Measurements from ENCODE around the gene FGF18.
A peak's percentile ranks its signal among the peaks of the same experiment; 100 is the strongest.

FGF18 gene

GRCh38 chr5:171450423-171451331 is 31.2 kb downstream of the FGF18 start:
- H3K36me3 Mint-ChIP-seq = no peaks in the 10 kb centered on the region
- DNase-seq (no peak), ATAC-seq (replicated peaks) (peak; percentile 44 to 52)
- peaks cover 51 to 85% of the 10 kb centered on the region in 2 donors for H3K27me3 Mint-ChIP-seq
- H3K9me3 Mint-ChIP-seq = no peaks in the 10 kb centered on the region
- peaks cover 3 to 6% of the 10 kb centered on the region in 2 donors for H3K4me1 Mint-ChIP-seq
- peak overlapping the region; percentile 62 to 72 for H3K4me3 Mint-ChIP-seq
- no peak overlapping the region for H3K27ac Mint-ChIP-seq

GRCh38 chr5:171451421-171451820 is 32.0 kb downstream of the FGF18 start:
- Mint-ChIP-seq H3K27me3 (peaks cover 48 to 87% of the 10 kb centered on the region in 2 donors), H3K9me3 (no peaks in the 10 kb centered on the region), H3K27ac (no peak overlapping the region), H3K4me3 (peak overlapping the region; percentile 62 to 72), H3K36me3 (no peaks in the 10 kb centered on the region), H3K4me1 (peaks cover 3 to 6% of the 10 kb centered on the region in 2 donors)
- ATAC-seq (replicated peaks) (peak; percentile 10 to 13), DNase-seq (no peak)

- Mint-ChIP-seq H3K36me3 (no peaks in the 10 kb centered on the region), H3K27me3 (peaks cover 46 to 74% of the 10 kb centered on the region in 2 donors), H3K4me1 (peaks cover 3 to 6% of the 10 kb centered on the region in 2 donors), H3K4me3 (no peak overlapping the region), H3K27ac (no peak overlapping the region), H3K9me3 (no peaks in the 10 kb centered on the region)
- ATAC-seq (replicated peaks) = no peak
- no peak for DNase-seq
Observed at GRCh38 chr5:171453056-171453725, 33.7 kb downstream of the FGF18 start.

- DNase-seq = no peak
- Mint-ChIP-seq H3K4me1 (peaks cover 3 to 6% of the 10 kb centered on the region in 2 donors), H3K4me3 (no peak overlapping the region), H3K36me3 (no peaks in the 10 kb centered on the region), H3K9me3 (no peaks in the 10 kb centered on the region), H3K27me3 (peaks cover 39 to 71% of the 10 kb centered on the region in 2 donors), H3K27ac (no peak overlapping the region)
- no peak for ATAC-seq (replicated peaks)
Observed at GRCh38 chr5:171453988-171454387, 34.5 kb downstream of the FGF18 start.

- Mint-ChIP-seq H3K4me1 (peaks cover 3 to 6% of the 10 kb centered on the region in 2 donors), H3K36me3 (no peaks in the 10 kb centered on the region), H3K27ac (no peak overlapping the region), H3K9me3 (peaks cover 0 to 2% of the 10 kb centered on the region in 2 donors), H3K4me3 (no peak overlapping the region), H3K27me3 (peaks cover 38 to 70% of the 10 kb centered on the region in 2 donors)
- ATAC-seq (replicated peaks) (no peak), DNase-seq (no peak)
Observed at GRCh38 chr5:171454549-171454948, 35.1 kb downstream of the FGF18 start.

- ATAC-seq (replicated peaks) (no peak), DNase-seq (no peak)
- Mint-ChIP-seq H3K4me3 (no peak overlapping the region), H3K27me3 (peaks cover 35 to 65% of the 10 kb centered on the region in 2 donors), H3K36me3 (no peaks in the 10 kb centered on the region), H3K4me1 (peaks cover 3 to 6% of the 10 kb centered on the region in 2 donors), H3K27ac (no peak overlapping the region), H3K9me3 (peaks cover 0 to 2% of the 10 kb centered on the region in 2 donors)
Observed at GRCh38 chr5:171455522-171455921, 36.1 kb downstream of the FGF18 start.

GRCh38 chr5:171457208-171457981 is 37.9 kb downstream of the FGF18 start:
- ATAC-seq (replicated peaks) (no peak), DNase-seq (no peak)
- Mint-ChIP-seq H3K27ac (no peak overlapping the region), H3K4me1 (no peaks in the 10 kb centered on the region), H3K36me3 (no peaks in the 10 kb centered on the region), H3K4me3 (no peak overlapping the region), H3K27me3 (peaks cover 26 to 57% of the 10 kb centered on the region in 2 donors), H3K9me3 (peaks cover 0 to 2% of the 10 kb centered on the region in 2 donors)

GRCh38 chr5:171459839-171460238 is 40.4 kb downstream of the FGF18 start:
- no peak for ATAC-seq (replicated peaks)
- no peaks in the 10 kb centered on the region for H3K4me1 Mint-ChIP-seq
- H3K27ac Mint-ChIP-seq = no peak overlapping the region
- no peaks in the 10 kb centered on the region for H3K36me3 Mint-ChIP-seq
- DNase-seq = no peak
- H3K4me3 Mint-ChIP-seq = no peak overlapping the region
- H3K9me3 Mint-ChIP-seq = peaks cover 0 to 2% of the 10 kb centered on the region in 2 donors
- H3K27me3 Mint-ChIP-seq = peaks cover 28 to 51% of the 10 kb centered on the region in 2 donors

- no peak overlapping the region for H3K27ac Mint-ChIP-seq
- ATAC-seq (replicated peaks) (no peak), DNase-seq (no peak)
- no peak overlapping the region for H3K4me3 Mint-ChIP-seq
- H3K9me3 Mint-ChIP-seq = peaks cover 0 to 2% of the 10 kb centered on the region in 2 donors
- no peaks in the 10 kb centered on the region for H3K4me1 Mint-ChIP-seq
- peaks cover 32 to 50% of the 10 kb centered on the region in 2 donors for H3K27me3 Mint-ChIP-seq
- H3K36me3 Mint-ChIP-seq = no peaks in the 10 kb centered on the region
Observed at GRCh38 chr5:171462136-171462927, 42.9 kb downstream of the FGF18 start.

- ATAC-seq (replicated peaks) (no peak), DNase-seq (no peak)
- Mint-ChIP-seq H3K27ac (no peak overlapping the region), H3K36me3 (no peaks in the 10 kb centered on the region), H3K4me3 (no peak overlapping the region), H3K9me3 (peaks cover 0 to 2% of the 10 kb centered on the region in 2 donors), H3K27me3 (peaks cover 32 to 50% of the 10 kb centered on the region in 2 donors), H3K4me1 (no peaks in the 10 kb centered on the region)
Observed at GRCh38 chr5:171462928-171463861, 43.7 kb downstream of the FGF18 start.

- H3K4me3 Mint-ChIP-seq = no peak overlapping the region
- no peak overlapping the region for H3K27ac Mint-ChIP-seq
- no peak for ATAC-seq (replicated peaks)
- peaks cover 32 to 45% of the 10 kb centered on the region in 2 donors for H3K27me3 Mint-ChIP-seq
- no peak for DNase-seq
- no peaks in the 10 kb centered on the region for H3K36me3 Mint-ChIP-seq
- peaks cover 0 to 2% of the 10 kb centered on the region in 2 donors for H3K9me3 Mint-ChIP-seq
- no peaks in the 10 kb centered on the region for H3K4me1 Mint-ChIP-seq
Observed at GRCh38 chr5:171463862-171464229, 44.4 kb downstream of the FGF18 start.

- H3K4me1 Mint-ChIP-seq = no peaks in the 10 kb centered on the region
- no peaks in the 10 kb centered on the region for H3K9me3 Mint-ChIP-seq
- H3K27ac Mint-ChIP-seq = no peak overlapping the region
- H3K4me3 Mint-ChIP-seq = no peak overlapping the region
- peaks cover 30 to 37% of the 10 kb centered on the region in 2 donors for H3K27me3 Mint-ChIP-seq
- DNase-seq = no peak
- ATAC-seq (replicated peaks) = no peak
- no peaks in the 10 kb centered on the region for H3K36me3 Mint-ChIP-seq
Observed at GRCh38 chr5:171464829-171465228, 45.4 kb downstream of the FGF18 start.

- H3K4me1 Mint-ChIP-seq = no peaks in the 10 kb centered on the region
- no peaks in the 10 kb centered on the region for H3K9me3 Mint-ChIP-seq
- no peaks in the 10 kb centered on the region for H3K36me3 Mint-ChIP-seq
- no peak overlapping the region for H3K27ac Mint-ChIP-seq
- H3K4me3 Mint-ChIP-seq = no peak overlapping the region
- ATAC-seq (replicated peaks) (no peak), DNase-seq (no peak)
- H3K27me3 Mint-ChIP-seq = peaks cover 26 to 40% of the 10 kb centered on the region in 2 donors
Observed at GRCh38 chr5:171467107-171467506, 47.7 kb downstream of the FGF18 start.

Measured in stimulated activated naive B cell treated with anti-CD40 and anti-IgM and Interleukin-4, amounts not matched to agents 10 μg/mL and 1 μg/mL and 100 μg/mL, for 72 hours (primary cell).